NCI-H82 (cell line): Measurements from ENCODE around the gene NTN1.
A peak's percentile ranks its signal among the peaks of the same experiment; 100 is the strongest.
"Not testable (repeated sequence)": the region's sequence is repeated elsewhere in the genome, so short reads cannot be mapped to it uniquely, and the experiment has no call there.

Experiments
- DNase-seq: peaks from one replicate; lab custom pipeline; 2025; lab: John Stamatoyannopoulos, UW

NTN1 gene

DNA sequence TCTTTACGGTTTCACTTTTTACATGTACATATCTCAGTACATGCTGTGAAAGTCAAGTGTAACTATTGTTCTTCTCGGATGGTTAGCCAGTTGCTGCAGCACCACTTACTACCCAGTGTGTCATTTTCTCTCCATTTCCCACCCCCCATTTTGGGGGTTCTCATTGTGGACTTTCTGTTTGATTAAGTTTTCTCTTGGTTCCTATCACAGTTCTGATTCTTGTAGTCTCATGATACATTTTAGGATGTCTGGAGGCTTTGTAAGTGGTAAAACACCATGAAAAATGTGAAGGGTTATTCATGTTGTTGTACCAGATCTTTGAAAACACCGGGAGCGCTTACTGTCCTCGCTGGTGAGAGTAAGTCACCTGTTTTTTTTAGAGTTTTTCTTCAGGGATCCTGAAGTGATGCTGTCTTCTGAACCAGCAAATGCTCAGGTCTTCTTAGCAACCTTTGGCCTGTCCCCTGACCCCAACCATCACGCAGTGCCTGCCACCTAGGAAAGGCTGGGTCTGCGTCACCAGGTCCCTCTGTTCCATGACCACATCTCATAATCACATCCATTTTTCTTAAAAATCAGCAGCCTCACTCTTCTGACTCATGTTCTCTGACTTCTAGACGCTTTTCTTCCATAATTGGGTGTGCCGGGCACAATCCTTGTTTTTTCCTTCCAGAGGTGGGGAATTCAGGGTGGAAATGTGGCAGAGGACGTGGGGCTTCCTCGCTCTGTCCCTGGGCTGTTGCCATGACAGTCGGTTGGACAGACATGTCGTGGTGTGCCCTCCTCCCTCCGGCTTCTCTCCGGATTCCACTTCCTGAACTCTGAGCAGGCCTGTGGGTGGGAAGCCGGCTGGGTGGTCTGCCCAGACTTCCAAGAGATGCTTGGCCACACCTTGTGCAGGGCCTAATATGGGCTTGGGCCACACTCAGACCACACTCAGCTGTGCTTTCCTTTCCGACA, 102.6 kb downstream of the NTN1 start:
- DNase-seq = no peak

DNA sequence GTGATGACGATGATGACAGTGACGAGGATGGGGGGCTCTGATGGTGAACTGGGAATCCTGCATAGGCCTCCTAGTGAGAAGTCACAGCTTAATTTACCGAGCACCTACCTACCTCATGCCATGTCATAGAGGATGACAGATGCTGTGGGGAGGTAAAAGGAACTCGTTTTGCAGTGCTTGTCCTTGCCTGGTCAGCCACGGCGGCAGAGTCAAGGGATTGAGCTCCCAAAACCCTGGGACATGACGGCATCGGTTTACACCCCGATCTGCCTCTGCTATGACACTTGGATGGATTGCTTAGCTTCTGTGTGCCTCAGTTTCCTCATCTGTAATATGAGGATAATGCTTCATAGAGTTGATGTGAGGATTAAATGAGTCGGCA, 103.2 kb downstream of the NTN1 start:
- DNase-seq = no peak

- no peak for DNase-seq
Observed at GRCh38 chr17:9125722-9126121, 104.4 kb downstream of the NTN1 start.

DNA sequence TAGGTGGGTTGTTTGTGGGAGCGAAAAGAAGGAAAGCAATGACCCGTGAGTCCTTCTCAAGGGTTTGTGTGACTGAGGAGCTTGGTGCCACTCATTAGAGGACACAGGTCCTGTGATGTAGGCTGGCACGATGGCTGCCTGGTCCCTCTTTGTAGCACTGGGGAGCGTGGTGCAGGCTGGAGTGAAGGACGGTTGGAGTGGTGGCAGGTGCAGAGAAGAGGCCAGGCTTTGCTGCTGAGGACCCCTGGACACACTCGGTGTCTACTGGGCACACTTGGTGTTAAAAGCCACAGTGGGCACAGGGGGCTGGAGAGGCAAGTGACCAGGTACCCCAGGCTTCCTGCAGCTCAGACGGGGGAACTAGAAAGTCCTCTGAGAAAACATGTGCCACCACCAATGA, 106.0 kb downstream of the NTN1 start:
- no peak for DNase-seq

- DNase-seq = no peak
Observed at GRCh38 chr17:9131371-9131770, 110.1 kb downstream of the NTN1 start.

GRCh38 chr17:9132291-9132690, 111.0 kb downstream of the NTN1 start:
- DNase-seq = no peak

DNA sequence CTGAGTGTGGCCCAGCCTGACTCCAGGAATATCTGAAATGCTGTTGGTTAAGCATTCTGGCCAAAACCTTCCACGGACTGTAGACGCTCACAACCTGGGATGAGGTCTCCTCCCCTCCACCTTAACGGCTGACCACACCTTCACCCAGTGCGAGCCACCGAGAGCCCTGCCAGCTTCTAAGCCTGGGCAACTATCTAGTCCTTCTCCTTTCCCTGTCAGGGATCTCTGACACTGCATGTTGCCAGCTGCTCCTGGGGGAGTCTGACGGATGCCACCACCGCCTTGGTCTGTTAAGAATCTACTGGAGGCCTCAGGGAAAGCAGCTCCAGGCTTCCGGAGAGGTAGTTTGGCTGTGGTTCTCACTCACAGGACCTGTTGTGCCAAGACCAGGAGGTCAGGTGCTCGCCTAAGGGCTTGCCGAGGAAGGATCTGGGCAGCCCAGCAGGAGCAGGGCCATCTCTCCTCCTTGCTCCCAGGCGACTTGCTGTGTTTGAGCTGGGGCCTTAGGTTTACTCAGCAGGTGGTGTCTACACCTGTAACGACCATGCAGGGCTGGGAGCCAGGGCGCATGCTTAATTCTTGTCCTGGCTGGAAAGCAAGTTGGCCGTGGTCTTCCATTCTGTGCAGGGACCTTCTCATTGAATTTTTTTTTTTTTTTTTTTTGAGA, 111.8 kb downstream of the NTN1 start:
- no peak for DNase-seq

- DNase-seq = no peak
Observed at GRCh38 chr17:9138161-9138717, 116.9 kb downstream of the NTN1 start.

GRCh38 chr17:9139695-9140094, 118.4 kb downstream of the NTN1 start:
- DNase-seq = no peak

GRCh38 chr17:9140550-9141424, 119.5 kb downstream of the NTN1 start:
- no peak for DNase-seq

GRCh38 chr17:9141425-9141753, 120.1 kb downstream of the NTN1 start:
- no peak for DNase-seq

DNA sequence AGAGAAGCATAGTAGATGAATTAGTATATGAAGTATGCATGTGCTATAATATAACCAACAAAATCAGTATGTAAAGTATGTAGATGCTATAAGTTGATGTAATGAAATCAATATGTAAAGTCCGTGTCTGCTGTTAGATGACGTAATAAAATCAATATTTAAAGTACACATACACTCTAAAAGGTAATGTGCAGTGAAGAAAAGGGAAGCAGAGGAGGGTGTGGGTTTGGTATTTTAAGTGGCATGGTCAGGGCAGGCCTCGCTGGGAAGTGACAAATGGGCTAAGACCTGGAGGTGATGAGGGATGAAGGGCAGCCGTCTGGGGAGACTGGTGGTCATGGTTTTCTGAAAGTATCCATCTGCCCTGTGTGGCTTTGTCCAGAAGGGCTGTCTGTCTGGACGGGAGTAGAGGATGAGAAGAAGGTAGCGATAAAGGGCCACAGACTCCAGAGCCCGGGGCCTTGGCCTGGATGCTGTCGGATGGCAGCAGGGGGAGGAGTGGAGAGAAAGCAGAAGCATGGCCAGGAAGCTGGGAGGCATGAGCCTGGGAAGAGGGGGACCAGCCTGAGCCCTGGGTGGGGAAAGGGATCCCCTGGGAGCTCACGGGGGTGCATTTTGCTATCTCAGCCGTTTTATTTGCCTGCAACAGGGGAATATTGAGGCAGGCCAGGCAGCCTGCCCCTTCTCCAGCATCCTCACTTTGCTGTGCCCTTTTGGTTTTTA, 121.6 kb downstream of the NTN1 start:
- DNase-seq = no peak

DNA sequence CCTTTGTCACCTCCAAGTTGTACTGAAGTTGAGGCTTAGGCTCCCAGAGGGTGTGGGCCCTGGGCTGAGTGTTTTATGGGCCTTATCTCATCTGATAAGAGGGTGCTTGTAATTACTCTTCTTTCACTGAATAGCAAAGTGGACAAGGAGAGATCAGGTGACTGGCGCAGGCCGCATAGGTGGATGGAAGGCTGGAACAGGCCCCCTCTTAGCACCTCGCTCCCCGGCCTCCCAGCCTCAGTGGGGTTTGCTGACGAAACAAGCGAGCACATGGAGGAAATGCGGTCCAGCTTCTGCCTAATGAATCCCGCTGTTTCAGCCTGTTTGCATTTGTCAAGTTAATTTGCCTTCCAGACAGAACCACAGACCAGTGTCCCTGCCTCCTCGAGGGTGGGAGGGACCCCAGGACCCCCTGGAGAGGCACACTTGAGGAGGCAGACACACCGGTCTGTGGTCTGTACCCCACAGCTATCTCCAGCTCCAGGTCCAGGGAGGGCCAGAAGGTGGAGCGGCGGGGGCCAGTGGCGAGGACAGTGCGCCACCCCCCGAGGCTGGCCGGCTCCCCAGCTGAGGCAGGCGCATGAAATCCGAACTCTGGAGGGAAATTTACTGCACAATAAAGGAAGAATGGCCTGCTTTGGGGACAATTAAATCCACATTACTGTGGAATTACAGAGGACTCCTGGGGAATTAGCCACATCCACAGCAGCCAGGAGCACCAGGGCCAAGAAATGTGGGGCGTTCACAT, 123.4 kb downstream of the NTN1 start:
- no peak for DNase-seq

DNA sequence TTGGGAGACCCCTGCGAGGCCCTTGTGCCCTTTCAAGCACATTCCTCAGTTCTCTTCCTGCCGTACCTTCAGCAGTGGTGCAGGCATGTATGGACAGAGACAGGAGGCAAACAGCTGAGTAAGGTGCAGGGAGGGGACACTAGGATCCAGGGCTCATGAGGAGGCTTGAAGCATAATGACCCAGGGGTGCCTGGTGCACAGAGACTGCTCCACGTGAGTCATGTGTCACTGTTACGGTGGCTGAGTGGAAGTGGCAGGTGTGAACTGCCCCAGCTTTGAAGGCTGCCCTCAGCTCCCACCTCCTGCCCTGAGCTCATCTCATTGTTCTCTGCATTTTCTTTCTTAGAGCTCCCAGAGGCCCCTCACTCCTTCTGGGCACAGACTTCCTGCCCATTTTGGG, 124.8 kb downstream of the NTN1 start:
- DNase-seq = no peak

GRCh38 chr17:9148905-9149525, 127.7 kb downstream of the NTN1 start:
- DNase-seq = no peak

DNA sequence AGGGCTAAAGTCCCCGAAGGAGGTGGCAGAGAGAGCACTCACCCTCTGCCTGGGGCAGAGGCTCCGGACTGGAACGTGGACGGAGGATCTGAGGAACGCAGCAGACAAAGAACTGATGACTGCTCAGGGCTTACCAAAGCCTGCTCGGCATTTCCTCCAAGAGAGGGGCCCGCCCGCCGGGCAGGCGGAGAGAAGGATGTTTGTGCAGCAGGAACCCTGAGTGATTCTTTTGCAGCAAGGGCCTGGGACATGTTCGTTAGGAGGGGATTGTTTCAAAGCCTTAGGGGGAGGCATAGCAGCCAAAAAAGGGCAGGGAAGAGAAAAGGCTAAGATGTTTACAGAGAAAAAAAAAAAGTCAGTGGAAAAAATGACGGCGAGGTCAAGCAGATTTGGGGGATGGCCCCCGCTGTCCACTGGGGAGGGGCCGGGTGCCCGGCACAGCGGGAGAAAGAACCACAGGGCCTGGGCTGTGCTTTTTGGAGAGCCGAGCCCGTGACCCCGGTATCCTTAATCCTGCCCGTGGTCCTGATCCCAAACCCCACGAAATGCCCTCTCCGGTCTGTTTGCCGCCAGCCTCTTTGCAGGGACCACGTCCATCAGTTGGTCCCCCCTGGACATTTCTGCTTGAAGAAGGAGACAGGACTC, 129.3 kb downstream of the NTN1 start:
- no peak for DNase-seq

DNA sequence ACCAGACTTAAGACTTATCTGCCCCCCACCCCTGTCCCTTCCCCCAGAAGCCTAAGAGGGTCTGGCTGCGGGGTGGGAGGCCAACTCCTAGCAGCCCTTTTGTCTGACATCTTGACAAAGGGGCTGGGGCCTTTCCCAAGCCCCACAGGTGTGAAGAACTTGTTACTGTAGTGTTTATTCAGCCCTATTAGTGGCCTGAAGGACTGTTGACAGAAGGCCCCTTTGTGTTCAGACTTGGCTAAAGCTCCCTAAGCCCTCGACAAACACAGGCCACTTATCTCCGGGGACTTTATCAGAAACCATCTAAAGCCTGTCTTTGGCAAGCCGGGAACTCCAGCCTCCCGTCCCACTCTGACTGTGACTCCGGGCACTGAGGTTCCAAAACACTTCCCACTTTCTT, 129.8 kb downstream of the NTN1 start:
- peak; percentile 65 for DNase-seq

DNA sequence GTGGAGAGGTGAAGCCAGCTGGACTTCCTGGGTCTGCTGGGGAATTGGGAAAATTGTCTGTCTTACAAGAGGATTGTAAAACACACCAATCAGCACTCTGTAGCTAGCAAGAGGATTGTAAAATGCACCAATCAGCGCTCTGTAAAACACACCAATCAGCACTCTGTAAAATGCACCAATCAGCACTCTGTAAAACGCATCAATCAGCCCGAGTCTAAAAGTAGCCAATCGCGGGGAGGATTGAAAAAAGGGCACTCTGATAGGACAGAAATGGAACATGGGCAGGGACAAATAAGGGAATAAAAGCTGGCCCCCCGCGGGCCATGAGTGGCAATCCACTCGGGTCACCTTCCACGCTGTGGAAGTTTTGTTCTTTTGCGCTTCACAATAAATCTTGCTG, 130.4 kb downstream of the NTN1 start:
- not testable (repeated sequence) for DNase-seq

DNA sequence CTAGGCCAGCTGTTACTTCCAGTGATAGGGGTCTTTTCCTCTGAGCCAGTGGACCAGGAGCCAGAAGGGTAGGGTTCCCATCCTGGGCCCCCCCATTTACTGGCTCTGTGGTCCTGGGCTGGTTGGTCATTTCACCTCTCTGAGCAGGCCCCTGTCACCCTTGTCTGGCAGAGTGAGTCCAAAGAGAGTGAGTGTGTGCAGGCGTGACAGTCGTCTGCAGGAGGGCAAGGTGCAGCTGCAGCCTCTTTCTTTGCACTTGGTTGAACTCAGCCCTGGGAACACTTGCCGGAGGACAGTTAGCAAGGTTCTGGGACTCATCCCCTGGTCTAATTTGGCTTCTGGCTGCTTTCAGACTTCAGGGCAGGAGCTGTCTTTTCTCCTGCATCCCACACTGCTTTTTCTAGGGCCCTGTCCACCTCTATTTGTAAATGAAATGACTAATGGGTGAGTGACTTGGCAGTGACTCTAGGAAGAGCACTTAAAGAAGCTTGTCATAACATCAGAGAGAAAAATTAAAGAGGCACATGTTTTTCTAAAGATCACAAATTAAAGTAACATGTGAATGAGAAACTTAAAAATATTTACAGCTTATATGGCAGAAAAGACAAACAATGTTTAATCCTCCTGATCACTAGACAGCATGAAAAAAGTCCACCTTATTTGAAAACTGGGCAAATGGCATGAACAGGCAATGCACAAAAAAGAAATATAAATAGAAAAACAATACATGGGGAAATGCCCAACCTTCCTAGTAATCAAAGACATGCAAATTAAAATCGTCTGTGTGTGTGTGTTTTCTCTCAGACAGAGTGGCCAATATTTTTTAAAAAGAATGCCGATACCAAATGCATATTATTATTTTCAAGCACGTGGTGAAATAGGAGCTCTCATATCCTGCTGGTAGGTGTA, 137.5 kb downstream of the NTN1 start:
- DNase-seq = no peak
